HepG2 (cell line): ENCODE results near the gene OR6S1. TPM values are rescaled to one million over a fixed set of nuclear protein-coding genes. Genes with fewer than 3 reads are reported as not detected.

Experiments
- MNT ChIP-seq: fragments of 450-650 bp; IDR thresholded peaks from 2 replicates; pipeline ENCODE4 v1.6.1; 2016
- PBX2 ChIP-seq: IDR thresholded peaks from 2 replicates; pipeline ENCODE4 v1.6.1; 2016; ENCODE audit warnings: control low read depth
- PHF8 ChIP-seq: sonication (generic); formaldehyde crosslinking; IDR thresholded peaks from 2 replicates; pipeline ENCODE4 v1.5.0; 2020; ENCODE audit warnings: missing genetic modification reagents
- SMAD3 ChIP-seq: sonication (generic); formaldehyde crosslinking; IDR thresholded peaks from 2 replicates; pipeline ENCODE4 v1.4.0; 2020; ENCODE audit warnings: missing genetic modification reagents
- ZBTB10 ChIP-seq: sonication (generic); formaldehyde crosslinking; IDR thresholded peaks from 2 replicates; pipeline ENCODE4 v1.4.0; 2020; ENCODE audit warnings: missing genetic modification reagents, borderline replicate concordance
- ZNF549 ChIP-seq: sonication (generic); formaldehyde crosslinking; IDR thresholded peaks from 2 replicates; pipeline ENCODE4 v1.5.0; 2020; ENCODE audit warnings: missing genetic modification reagents
- polyA plus RNA-seq, 8 experiments: library from polyadenylated mRNA; depleted of rRNA in 3 of 8; stranded (reverse) in 7 of 8; unstranded in 1 of 8; fragments of >200 nt; fragmentation: Illumina TruSeq in 4 of 8; extraction: Trizol in 4 of 8; gene quantifications; 2 replicates each; pipeline versions ENCODE4 v1.2.1 to v1.2.3, GENCODE V29; 2011 to 2016; ENCODE audit warnings: low read depth in 4 of 8, missing spikeins in 1 of 8, mixed read lengths in 1 of 8; ENCODE audit not compliant: insufficient read depth in 1 of 8
- total RNA-seq, 5 experiments: library from RNA; depleted of rRNA; stranded (reverse); fragments of >200 nt; fragmentation: Illumina TruSeq; extraction: Trizol; gene quantifications; 2 replicates each; pipeline ENCODE4 v1.2.3, GENCODE V29; 2016; ENCODE audit warnings: low read depth in 1 of 5

Gene OR6S1
- total and polyA plus RNA-seq, 2 of the 13 experiments (the other 11 are each of a cell fraction or from before 2014, with no cell fraction given): 0.09 TPM; not detected in 1

- peak; percentile 49; the same call in 1 of the 2 replicates for TF ChIP-seq PBX2
- TF ChIP-seq MNT: peak; percentile 81
- 0 out of 2 replicates have a peak, but pooled peaks have one; percentile 32 for TF ChIP-seq ZBTB10 (CRISPR knock-in tag)
- TF ChIP-seq PHF8 (CRISPR knock-in tag): peak; percentile 30; the same call in 1 of the 2 replicates
- TF ChIP-seq ZNF549 (CRISPR knock-in tag): peak; percentile 88; the same call in 1 of the 2 replicates
- TF ChIP-seq SMAD3 (CRISPR knock-in tag): peak; percentile 96
- TF ChIP-seq, all 625 proteins: peak for 213
Observed at GRCh38 chr14:20686386-20687143, 45.1 kb upstream of the OR6S1 start (continued).
